ENCODE measurements around the gene DNTT. TPM values are rescaled to one million over a fixed set of nuclear protein-coding genes. Genes with fewer than 3 reads are reported as not detected.

DNTT gene
- total and polyA plus RNA-seq, 2 experiments from 2014 or later = not detected

GRCh38 chr10:96341219-96342182 is 37.3 kb downstream of the DNTT start (continued):
- TF ChIP-seq, protein P1, sequence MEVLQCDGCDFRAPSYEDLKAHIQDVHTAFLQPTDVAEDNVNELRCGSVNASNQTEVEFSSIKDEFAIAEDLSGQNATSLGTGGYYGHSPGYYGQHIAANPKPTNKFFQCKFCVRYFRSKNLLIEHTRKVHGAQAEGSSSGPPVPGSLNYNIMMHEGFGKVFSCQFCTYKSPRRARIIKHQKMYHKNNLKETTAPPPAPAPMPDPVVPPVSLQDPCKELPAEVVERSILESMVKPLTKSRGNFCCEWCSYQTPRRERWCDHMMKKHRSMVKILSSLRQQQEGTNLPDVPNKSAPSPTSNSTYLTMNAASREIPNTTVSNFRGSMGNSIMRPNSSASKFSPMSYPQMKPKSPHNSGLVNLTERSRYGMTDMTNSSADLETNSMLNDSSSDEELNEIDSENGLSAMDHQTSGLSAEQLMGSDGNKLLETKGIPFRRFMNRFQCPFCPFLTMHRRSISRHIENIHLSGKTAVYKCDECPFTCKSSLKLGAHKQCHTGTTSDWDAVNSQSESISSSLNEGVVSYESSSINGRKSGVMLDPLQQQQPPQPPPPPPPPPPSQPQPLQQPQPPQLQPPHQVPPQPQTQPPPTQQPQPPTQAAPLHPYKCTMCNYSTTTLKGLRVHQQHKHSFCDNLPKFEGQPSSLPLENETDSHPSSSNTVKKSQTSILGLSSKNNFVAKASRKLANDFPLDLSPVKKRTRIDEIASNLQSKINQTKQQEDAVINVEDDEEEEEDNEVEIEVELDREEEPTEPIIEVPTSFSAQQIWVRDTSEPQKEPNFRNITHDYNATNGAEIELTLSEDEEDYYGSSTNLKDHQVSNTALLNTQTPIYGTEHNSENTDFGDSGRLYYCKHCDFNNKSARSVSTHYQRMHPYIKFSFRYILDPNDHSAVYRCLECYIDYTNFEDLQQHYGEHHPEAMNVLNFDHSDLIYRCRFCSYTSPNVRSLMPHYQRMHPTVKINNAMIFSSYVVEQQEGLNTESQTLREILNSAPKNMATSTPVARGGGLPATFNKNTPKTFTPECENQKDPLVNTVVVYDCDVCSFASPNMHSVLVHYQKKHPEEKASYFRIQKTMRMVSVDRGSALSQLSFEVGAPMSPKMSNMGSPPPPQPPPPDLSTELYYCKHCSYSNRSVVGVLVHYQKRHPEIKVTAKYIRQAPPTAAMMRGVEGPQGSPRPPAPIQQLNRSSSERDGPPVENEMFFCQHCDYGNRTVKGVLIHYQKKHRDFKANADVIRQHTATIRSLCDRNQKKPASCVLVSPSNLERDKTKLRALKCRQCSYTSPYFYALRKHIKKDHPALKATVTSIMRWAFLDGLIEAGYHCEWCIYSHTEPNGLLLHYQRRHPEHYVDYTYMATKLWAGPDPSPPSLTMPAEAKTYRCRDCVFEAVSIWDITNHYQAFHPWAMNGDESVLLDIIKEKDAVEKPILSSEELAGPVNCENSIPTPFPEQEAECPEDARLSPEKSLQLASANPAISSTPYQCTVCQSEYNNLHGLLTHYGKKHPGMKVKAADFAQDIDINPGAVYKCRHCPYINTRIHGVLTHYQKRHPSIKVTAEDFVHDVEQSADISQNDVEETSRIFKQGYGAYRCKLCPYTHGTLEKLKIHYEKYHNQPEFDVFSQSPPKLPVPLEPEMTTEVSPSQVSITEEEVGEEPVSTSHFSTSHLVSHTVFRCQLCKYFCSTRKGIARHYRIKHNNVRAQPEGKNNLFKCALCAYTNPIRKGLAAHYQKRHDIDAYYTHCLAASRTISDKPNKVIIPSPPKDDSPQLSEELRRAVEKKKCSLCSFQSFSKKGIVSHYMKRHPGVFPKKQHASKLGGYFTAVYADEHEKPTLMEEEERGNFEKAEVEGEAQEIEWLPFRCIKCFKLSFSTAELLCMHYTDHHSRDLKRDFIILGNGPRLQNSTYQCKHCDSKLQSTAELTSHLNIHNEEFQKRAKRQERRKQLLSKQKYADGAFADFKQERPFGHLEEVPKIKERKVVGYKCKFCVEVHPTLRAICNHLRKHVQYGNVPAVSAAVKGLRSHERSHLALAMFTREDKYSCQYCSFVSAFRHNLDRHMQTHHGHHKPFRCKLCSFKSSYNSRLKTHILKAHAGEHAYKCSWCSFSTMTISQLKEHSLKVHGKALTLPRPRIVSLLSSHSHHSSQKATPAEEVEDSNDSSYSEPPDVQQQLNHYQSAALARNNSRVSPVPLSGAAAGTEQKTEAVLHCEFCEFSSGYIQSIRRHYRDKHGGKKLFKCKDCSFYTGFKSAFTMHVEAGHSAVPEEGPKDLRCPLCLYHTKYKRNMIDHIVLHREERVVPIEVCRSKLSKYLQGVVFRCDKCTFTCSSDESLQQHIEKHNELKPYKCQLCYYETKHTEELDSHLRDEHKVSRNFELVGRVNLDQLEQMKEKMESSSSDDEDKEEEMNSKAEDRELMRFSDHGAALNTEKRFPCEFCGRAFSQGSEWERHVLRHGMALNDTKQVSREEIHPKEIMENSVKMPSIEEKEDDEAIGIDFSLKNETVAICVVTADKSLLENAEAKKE (CRISPR knock-in tag; IDR thresholded peaks at IDR 0.05) = peak; percentile 91; the same call in 1 of the 2 replicates

- Mint-ChIP-seq H3K4me1 (peaks cover 41% of the 10 kb centered on the region), H3K4me3 (no peak overlapping the region), H3K27ac (no peak overlapping the region), H3K9me3 (peaks cover 20% of the 10 kb centered on the region), H3K36me3 (ENCODE audit: low read depth) (peaks cover 29% of the 10 kb centered on the region), H3K27me3 (ENCODE audit: insufficient read depth, low read depth, poor library complexity) (peaks cover 12% of the 10 kb centered on the region)
- no peak for ATAC-seq
- Histone ChIP-seq H3F3A (replicated peaks; ENCODE audit: low read depth) (no peaks in the 10 kb centered on the region), H3K27me3 (ENCODE audit: insufficient read depth) (no peaks in the 10 kb centered on the region), H3K4me2 (no peak overlapping the region), H3K36me3 (ENCODE audit: insufficient read depth) (no peaks in the 10 kb centered on the region), H3K4me1 (ENCODE audit: insufficient read depth) (peaks cover 13% of the 10 kb centered on the region), H3K79me2 (replicated peaks; ENCODE audit: insufficient read depth) (no peaks in the 10 kb centered on the region), H2AFZ (no peak overlapping the region), H3K9me2 (ENCODE audit: insufficient read depth) (peaks cover 4% of the 10 kb centered on the region; the same call in 1 of the 2 replicates), H4K20me1 (replicated peaks; ENCODE audit: insufficient read depth) (no peaks in the 10 kb centered on the region), H3K4me3 (no peak overlapping the region), H3K27ac (ENCODE audit: low read depth) (no peak overlapping the region)
- no peak for DNase-seq (ENCODE audit: low spot score)
- no peak for TF ChIP-seq EZH2 (IDR thresholded peaks at IDR 0.05; ENCODE audit: low read depth, unreplicated experiment)
- TF ChIP-seq ZNF114 (CRISPR knock-in tag; IDR thresholded peaks at IDR 0.05) = no peak
- TF ChIP-seq, protein P2, sequence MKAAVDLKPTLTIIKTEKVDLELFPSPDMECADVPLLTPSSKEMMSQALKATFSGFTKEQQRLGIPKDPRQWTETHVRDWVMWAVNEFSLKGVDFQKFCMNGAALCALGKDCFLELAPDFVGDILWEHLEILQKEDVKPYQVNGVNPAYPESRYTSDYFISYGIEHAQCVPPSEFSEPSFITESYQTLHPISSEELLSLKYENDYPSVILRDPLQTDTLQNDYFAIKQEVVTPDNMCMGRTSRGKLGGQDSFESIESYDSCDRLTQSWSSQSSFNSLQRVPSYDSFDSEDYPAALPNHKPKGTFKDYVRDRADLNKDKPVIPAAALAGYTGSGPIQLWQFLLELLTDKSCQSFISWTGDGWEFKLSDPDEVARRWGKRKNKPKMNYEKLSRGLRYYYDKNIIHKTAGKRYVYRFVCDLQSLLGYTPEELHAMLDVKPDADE (IDR thresholded peaks at IDR 0.05) = no peak
- no peak for TF ChIP-seq ZNF331 (CRISPR knock-in tag; IDR thresholded peaks at IDR 0.05; ENCODE audit: low read depth)
- TF ChIP-seq NANOG (IDR thresholded peaks at IDR 0.05; ENCODE audit: borderline replicate concordance) = no peak
- no peak for TF ChIP-seq STAT1 (IDR thresholded peaks at IDR 0.05; ENCODE audit: unreplicated experiment)
- TF ChIP-seq JUNB (IDR thresholded peaks at IDR 0.05; ENCODE audit: unreplicated experiment) = no peak
- TF ChIP-seq, protein P3, sequence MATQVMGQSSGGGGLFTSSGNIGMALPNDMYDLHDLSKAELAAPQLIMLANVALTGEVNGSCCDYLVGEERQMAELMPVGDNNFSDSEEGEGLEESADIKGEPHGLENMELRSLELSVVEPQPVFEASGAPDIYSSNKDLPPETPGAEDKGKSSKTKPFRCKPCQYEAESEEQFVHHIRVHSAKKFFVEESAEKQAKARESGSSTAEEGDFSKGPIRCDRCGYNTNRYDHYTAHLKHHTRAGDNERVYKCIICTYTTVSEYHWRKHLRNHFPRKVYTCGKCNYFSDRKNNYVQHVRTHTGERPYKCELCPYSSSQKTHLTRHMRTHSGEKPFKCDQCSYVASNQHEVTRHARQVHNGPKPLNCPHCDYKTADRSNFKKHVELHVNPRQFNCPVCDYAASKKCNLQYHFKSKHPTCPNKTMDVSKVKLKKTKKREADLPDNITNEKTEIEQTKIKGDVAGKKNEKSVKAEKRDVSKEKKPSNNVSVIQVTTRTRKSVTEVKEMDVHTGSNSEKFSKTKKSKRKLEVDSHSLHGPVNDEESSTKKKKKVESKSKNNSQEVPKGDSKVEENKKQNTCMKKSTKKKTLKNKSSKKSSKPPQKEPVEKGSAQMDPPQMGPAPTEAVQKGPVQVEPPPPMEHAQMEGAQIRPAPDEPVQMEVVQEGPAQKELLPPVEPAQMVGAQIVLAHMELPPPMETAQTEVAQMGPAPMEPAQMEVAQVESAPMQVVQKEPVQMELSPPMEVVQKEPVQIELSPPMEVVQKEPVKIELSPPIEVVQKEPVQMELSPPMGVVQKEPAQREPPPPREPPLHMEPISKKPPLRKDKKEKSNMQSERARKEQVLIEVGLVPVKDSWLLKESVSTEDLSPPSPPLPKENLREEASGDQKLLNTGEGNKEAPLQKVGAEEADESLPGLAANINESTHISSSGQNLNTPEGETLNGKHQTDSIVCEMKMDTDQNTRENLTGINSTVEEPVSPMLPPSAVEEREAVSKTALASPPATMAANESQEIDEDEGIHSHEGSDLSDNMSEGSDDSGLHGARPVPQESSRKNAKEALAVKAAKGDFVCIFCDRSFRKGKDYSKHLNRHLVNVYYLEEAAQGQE (IDR thresholded peaks at IDR 0.05; ENCODE audit: unreplicated experiment) = no peak
- TF ChIP-seq, protein P4, sequence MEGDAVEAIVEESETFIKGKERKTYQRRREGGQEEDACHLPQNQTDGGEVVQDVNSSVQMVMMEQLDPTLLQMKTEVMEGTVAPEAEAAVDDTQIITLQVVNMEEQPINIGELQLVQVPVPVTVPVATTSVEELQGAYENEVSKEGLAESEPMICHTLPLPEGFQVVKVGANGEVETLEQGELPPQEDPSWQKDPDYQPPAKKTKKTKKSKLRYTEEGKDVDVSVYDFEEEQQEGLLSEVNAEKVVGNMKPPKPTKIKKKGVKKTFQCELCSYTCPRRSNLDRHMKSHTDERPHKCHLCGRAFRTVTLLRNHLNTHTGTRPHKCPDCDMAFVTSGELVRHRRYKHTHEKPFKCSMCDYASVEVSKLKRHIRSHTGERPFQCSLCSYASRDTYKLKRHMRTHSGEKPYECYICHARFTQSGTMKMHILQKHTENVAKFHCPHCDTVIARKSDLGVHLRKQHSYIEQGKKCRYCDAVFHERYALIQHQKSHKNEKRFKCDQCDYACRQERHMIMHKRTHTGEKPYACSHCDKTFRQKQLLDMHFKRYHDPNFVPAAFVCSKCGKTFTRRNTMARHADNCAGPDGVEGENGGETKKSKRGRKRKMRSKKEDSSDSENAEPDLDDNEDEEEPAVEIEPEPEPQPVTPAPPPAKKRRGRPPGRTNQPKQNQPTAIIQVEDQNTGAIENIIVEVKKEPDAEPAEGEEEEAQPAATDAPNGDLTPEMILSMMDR (conservative IDR thresholded peaks at IDR 0.05; ENCODE audit: low read depth in 2 of 2) = no peak
- no peak for TF ChIP-seq CREB1 (CRISPR knock-in tag; IDR thresholded peaks at IDR 0.05; ENCODE audit: low read depth)
- no peak for TF ChIP-seq POLR2AphosphoS5 (IDR thresholded peaks at IDR 0.05; ENCODE audit: low read depth)
Observed at GRCh38 chr10:96342402-96342801, 38.2 kb downstream of the DNTT start.

Data from GM23338 (cell line).